CD4-positive, alpha-beta T cell treated with Interleukin-6 for 4 hours (primary cell): ENCODE measurements around the gene TSPAN11.
"Not testable (repeated sequence)": the region's sequence is repeated elsewhere in the genome, so short reads cannot be mapped to it uniquely, and the experiment has no call there.

Experiments used
- DNase-seq: peaks from one replicate; pipeline ENCODE4 v3.0.0-alpha.2; 2020; ENCODE audit warnings: mixed read lengths

The TSPAN11 gene

DNA sequence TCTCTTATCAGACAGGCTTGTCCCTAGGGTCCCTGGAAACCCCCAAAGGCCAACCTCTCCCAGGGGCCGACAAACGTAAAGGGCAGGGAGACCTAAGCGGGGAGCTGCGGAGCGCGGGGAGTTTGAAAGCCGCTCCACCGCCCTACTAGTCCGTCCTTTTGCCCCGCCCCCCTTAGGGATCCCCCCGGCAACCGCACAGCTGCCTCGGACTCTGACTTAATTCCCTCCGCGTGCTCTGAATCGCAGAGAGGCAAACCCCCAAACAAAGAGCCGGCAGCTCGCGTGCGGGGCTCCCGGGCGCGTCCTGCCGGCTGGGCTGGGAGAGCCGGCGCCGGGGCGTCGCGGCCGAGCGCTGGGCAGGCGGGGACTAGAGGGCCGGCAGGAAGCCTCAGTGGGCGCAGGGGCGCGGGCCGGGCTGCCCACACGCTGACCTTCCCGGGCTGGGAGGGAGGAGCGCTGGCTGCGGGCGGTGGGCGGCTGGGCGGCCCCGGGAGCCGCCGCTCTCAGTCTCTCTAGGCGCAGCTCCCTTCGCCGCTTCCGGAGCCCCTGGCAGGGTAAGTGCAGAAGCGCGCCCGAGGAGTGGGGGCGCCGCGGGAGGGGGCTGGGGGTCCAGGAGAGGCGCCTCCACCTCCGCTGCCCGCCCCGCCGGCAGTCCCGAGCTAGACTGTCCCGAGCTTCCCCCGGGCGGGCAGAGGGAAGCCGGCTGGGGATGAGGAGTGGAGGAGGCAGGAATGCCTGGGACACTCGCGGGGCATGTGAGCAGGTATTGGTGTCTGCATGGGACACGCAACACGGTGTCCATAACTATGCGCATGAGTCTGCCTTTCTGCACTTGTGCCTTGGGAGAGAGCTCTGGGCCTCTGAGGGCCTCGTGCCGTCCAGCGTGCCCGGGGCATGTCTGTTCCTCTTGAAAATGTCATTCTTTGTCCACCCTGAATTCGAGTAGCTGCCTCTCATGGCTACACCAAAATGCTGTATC lies at the start of gene TSPAN11:
Gene TSPAN11 (plus strand): TSS at position 506 of the 979 bp plus-strand sequence. CDS start 27,244 bp downstream, outside the sequence.
- no peak for DNase-seq

DNA sequence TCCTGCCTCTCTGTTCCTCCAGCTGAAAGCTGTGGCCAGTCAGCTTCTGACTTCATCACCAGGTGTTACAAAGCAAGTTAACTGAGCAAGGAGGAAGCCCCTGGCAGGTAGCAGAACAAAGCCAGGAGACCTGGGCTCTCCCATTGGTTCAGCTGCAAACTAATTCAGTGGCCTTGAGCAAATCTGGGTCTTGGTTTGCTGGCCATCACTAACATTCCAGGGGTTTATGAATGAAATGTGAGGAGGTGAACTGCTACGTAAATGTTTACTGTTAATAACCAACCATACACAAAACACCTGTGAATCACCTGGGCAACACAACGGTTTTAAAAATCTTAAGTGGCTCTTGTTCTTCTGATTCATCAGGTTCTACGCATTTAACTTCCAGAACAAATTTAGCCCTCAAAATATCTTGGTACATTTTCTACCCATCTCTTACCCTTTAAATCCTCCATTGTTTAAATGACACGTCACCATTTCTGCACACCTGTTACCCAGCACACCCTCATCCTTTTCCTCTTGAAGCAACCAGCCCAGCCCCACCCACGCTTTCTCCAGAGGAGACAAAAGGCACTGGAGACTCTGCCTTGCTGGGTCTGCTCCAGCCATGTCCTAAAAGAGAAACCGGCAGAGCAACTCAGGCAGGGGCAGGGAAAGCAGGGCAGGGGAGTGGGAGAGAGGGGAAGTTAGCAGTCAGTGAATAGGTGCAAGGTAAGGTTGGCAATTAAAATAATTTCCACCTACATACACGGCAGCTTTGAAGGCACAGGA lies 49.3 kb upstream of the TSPAN11 start:
- DNase-seq = no peak

- no peak for DNase-seq
Observed at GRCh38 chr12:30878024-30878423, 48.5 kb upstream of the TSPAN11 start.

DNA sequence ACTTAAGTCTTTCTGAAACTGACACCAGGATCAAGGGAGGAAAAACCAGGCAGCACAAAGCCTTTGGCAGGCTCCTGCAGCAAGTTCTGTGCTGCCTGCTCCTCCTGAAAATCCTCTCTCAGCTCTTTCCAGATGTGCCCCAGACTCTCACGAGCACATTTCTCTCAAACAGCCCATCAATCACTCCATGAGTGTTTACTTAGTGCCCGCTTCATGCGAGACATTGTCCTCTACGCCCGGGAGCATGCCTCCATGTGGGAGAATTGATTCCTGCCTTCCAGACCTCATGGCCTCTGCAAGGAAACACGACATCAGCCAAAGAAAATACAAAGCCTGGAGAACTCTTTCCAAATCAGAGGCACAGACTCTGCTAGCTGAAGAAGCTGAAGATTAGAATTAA lies 46.5 kb upstream of the TSPAN11 start:
- DNase-seq = no peak

DNA sequence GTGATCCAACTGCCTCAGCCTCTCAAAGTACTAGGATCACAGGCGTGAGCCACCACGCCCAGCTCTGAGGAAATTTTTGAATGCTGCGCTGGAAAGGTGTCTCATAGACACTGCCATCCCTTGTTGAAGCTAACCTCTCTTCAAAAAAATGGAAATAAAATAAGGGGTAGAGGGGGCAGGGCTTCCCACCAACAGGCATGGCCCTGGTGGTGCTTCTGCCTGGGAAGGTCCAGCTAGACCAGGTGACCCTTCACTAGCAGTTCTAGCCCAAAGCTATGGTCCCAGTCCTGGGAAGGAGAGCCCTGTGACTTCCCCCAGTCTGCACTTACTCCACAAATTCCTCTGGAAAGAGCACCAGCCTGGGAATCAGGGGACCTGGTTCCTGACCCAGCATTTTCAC lies 45.7 kb upstream of the TSPAN11 start:
- no peak for DNase-seq

- no peak for DNase-seq
Observed at GRCh38 chr12:30882706-30883105, 43.8 kb upstream of the TSPAN11 start.

DNA sequence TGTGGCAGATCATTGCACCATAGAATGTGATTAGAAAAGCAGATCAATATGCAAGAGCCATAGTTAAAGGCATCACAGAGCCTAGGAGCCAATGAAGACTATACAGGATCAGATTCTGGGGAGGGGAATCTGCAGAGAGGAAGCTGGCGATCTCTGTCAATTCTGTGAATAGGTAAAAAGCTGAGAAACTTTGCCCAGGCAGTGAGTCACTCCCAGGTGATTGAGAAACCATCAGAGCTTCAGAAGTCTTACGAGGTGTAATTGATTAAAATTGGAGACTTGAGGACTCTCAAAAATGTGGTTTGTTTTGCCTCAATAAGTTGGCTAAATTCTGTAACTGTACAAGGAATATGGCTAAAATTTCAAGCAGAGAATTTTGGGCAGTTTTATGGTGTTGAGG lies 41.7 kb upstream of the TSPAN11 start:
- DNase-seq = no peak

DNA sequence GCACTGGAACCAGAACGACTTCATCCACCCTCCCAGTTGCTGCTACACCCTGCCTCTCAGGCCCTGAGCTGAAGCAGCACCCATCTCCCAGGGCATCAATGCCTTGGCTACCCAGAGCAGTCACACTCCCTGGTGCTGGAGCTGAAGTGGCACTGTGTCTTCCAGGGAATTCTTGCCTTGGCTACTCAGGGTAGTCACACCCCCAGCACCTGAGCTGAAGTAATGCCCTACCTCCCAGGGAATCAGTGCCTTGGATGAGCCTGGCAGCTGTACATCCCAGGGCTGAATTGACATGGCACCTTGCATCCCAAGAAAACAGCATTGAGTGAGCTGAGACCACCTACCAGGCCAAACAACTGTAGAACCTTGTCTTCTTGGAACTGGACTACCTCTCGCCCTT lies 41.2 kb upstream of the TSPAN11 start:
- DNase-seq = no peak

DNA sequence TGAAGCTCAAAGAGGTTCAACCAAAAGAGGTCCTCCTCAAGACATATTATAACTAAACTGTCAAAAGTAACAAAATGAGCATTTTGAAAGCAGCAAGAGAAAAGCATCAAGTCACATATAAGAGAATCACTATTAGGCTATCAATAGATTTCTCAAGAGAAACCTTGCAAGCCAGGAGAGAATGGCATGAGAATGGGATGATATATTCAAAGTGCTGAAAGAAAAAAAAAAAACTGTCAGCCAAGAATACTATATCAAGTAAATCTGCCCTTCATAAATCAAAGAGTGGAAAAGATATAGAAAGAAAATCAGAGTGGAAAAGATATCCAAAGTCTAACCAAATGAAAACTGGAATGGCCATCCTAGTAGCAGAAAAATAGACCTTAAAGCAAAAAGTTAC lies 39.3 kb upstream of the TSPAN11 start:
- DNase-seq = no peak

GRCh38 chr12:30888241-30888640 lies 38.3 kb upstream of the TSPAN11 start:
- no peak for DNase-seq

GRCh38 chr12:30894531-30894930 lies 32.0 kb upstream of the TSPAN11 start:
- DNase-seq = not testable (repeated sequence)

- no peak for DNase-seq
Observed at GRCh38 chr12:30896461-30896860, 30.1 kb upstream of the TSPAN11 start.

DNA sequence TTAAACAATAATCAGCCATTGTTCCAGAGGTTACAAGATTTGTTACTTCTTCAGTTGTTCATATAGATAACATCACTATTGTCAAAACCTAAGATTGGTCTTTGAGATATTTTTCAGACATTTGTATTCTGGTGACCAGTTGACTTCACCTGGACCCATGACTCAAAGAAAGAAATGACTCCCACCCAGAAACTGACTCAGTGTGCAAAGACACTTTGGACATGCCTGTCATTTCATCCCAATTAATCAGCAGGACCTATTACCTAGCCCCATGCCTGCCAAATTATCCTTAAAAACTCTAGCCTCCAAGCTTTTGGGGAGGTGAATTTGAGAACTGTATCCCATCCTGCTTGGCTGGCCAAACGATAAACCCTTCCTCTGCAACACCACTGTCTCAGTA lies 27.7 kb upstream of the TSPAN11 start:
- DNase-seq = no peak

DNA sequence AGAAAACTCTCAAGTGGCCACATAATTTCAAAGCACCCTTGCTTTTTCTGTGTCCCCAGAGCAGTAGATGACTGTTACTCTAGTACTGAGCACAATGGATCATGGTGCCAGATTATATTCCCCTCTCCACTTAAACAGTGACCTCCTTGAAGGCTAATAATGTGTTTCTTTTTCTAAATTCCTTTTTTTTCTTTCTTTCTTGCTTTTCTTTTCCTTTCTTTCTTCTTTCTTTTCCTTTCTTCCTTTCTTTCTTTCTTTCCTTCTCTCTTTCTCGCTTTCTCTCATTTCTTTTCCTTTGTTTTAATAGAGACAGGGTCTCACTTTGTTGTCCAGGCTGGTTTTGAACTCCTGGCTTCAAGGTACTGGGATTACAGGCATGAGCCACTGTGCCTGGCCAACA lies 26.2 kb upstream of the TSPAN11 start:
- DNase-seq = no peak

- DNase-seq = no peak
Observed at GRCh38 chr12:30902001-30902400, 24.5 kb upstream of the TSPAN11 start.

DNA sequence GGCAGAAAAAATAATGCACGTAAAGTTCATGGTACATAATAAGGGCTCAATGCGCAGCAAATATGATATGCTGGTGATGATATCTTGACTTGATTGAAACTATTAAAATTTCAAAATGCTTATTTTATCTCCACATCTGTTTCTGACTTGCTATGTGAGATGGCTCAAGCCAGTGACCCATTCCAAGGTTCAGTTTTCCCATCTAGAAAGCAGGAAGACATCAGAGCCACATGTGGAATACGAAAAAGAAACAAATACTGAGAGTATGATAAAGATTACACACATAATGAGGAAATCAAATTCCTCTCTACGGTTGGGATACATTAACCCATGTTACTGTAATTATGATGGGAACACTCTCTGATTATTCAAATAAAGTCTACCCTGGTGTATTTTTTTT lies 24.0 kb upstream of the TSPAN11 start:
- DNase-seq = no peak

GRCh38 chr12:30905463-30906009 lies 21.0 kb upstream of the TSPAN11 start:
- DNase-seq = no peak

DNA sequence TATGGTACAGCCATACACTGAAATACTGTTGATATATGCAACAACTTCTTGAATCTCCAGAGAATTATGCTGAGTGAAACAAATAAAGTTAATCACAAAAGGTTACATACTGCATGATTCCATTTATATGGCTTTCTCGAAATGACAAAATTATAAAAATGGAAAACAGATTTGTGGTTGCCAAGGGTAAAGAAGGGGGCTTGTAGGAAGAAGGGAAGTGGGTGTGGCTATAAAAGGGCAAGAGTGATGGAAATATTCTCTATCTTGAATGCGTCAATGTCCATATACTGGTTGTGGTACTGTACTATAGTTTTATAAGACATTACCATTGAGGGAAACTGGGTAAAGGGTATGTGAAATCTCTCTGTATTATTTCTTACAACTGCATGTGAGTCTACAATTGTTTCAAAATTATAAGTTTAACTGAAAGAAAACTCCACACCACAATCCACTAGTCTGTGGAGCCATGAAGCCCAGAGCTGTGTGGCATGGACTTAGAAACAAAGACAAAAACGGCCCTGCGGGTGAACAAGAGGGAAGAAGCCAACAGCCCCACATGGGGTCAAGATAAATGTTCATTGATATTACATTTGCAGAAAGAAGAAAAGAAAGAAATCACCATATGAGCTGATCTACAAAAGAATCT lies 18.3 kb upstream of the TSPAN11 start:
- no peak for DNase-seq

DNA sequence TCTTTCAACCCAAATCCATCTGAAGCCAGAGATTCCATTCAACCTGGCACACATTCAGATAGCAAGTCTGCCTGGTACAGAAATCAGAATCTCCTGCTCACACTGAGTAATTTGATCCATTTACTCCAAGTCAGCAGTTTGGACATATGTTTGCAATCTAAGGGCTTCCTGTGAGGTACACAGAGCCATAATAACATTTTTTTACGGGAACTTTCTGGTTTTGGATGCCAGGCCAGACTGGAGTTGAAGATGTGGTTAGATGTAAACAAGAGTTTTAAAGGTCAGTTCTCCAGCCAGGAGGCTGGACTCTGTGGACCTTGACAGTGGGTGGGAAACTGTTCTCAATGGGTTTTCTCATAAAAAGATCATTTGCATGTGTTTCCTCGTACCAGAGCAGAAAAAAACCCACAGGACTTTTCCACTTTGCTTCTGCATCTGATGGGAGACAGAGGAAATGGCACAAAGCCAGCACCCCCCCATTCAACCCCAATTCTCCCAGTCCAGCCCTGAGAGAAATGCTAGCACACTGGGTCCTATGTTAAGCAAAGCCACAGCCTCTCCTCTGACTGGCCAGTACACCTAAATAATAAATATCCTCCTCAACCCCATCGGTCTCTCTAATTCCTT lies 17.7 kb upstream of the TSPAN11 start:
- DNase-seq = no peak

DNA sequence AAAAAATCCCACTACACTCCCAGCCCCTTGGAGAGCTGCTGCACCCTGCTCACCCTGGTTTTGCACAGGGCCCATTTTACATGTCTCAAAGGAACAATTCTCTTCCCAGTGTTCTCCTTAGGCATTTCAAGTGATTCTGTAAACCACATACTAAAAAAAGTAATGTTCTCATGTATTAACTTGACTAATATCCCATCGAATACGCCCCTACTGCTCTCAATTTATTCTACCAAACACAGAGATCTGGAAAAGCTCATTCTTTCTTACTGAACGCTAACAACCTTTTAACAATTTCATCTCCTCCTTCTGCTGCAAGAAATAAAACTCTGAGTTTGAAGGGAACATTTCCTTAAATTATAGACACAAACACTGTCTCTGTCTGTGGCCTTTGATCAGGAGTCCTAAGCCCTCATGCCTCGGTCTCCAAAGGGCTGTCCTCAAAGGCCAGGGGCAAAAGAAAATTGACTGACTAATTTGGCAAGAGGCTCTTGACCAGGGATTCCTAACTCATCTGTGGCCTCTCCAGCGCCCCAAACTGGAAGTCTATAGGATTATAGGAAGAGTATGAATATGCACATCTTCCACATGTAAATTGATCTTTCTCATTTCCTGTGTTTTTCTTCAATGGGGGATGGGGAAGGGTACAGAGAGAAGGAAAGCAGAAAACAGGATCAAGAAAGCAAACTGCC lies 17.1 kb upstream of the TSPAN11 start:
- DNase-seq = no peak

DNA sequence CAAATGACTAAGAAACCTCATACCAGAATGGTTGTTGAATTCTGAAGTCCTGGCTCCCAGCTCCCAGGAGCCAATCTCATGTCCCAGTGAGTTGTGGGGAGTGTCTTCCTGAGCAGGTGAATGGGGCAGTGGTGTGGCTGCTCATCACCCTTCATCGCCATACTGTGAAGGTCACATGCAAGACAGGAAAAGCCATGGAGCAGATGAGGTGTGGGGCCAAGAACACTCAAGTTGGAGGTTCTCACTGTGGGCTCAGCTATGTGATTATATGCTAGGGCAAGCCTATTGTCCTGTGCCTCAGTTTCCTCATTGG lies 16.6 kb upstream of the TSPAN11 start:
- DNase-seq = no peak

DNA sequence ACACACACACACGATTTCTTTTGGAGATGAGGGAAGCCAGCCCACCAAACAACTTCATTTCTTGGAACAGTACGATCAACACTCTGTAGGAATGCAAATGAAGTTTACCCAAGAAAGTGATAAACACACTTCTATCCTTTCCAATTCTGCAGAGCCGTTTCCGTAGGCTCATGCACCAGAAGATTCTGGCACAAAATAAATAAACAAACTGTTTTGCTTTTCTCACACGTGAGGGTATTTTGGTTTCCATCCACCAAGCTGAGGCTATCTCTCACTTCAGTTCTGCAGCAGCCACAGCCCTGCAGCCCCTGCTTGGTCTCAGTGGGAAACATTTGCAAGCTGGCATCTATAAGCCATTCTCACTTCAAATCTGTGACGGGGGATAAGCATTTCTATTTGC lies 15.3 kb upstream of the TSPAN11 start:
- DNase-seq = no peak
